ENCODE measurements around the gene MEGF10.

MEGF10 gene

DNA sequence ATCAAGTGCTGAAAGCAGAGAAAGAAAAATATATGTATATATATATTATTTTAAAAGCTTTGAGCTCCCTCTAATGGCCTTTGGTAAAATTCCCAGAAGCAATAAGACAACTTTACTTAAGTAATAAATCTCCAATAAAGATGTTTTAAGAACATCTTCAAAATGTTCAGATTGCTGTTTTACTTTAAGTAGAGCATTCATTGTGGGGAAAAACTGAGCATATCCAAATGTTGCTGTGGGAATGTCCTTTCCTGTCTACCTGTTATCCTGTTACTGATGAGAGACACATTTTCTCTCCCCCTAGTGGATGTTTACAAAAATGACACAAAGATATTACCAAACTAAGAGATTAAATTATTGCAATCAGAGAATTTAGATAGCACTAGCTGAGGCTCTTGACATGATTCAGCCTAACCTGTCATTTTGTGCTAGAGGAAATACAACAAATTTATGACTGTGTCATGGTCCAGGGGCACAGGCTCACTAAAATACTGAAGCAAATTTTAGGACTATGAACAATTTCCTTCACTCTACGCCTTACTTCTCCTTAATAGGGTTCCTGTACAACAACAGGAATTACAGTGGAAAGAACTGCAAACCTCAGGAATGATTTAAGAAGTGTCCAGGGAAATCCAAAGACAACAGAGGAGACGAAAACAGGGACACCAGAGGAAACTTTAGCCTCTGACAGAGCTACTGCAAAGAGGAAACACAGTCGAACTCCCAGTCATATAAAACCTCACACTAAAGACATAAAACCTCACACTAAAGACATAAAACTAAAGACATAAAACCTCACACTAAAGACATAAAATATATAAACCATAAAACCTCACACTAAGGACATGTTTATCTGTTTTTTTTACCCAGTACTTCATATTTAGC lies 202.5 kb downstream of the MEGF10 start:
- Histone ChIP-seq H3K9me3 (ENCODE audit: insufficient read depth, low read depth, low read length) (peaks cover 8% of the 10 kb centered on the region; the same call in 1 of the 2 replicates), H3K27me3 (ENCODE audit: insufficient read depth, low read length) (no peaks in the 10 kb centered on the region; the same call in 1 of the 2 replicates), H3K36me3 (ENCODE audit: insufficient read depth, low read length) (no peaks in the 10 kb centered on the region), H3K4me1 (ENCODE audit: insufficient read depth, low read length) (no peaks in the 10 kb centered on the region), H3K4me3 (ENCODE audit: low read length) (no peak overlapping the region), H3K9ac (ENCODE audit: low read depth, low read length) (no peak overlapping the region), H3K27ac (ENCODE audit: low read depth, low read length) (no peak overlapping the region)
- WGBS = 81% methylated on average over 3 of the region's 3 CpGs

DNA sequence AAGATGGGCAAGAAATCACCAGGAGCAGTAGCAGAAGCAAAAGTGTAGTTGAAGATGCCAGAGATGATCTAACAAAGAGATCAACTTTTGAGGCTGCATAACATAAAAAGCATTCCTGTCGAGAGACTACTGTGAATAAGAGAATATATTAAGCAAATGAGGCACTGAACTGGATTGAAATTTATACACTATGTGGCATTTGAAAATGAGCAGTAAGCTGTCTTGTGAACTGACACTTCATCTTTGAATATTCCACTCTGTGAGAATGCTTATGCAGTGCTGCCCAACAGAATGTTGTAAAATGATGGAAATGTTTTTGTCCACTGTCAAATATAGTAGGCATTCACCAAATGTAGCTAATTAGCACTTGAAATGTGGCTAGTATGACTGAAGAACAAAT lies 208.0 kb downstream of the MEGF10 start:
- Histone ChIP-seq H3K27ac (ENCODE audit: low read depth, low read length) (no peak overlapping the region), H3K4me3 (ENCODE audit: low read length) (no peak overlapping the region), H3K27me3 (ENCODE audit: insufficient read depth, low read length) (no peaks in the 10 kb centered on the region; the same call in 1 of the 2 replicates), H3K9ac (ENCODE audit: low read depth, low read length) (no peak overlapping the region), H3K9me3 (ENCODE audit: insufficient read depth, low read depth, low read length) (no peaks in the 10 kb centered on the region), H3K36me3 (ENCODE audit: insufficient read depth, low read length) (no peaks in the 10 kb centered on the region), H3K4me1 (ENCODE audit: insufficient read depth, low read length) (no peaks in the 10 kb centered on the region)
- WGBS = 90% methylated on average over 1 of the region's 1 CpG

DNA sequence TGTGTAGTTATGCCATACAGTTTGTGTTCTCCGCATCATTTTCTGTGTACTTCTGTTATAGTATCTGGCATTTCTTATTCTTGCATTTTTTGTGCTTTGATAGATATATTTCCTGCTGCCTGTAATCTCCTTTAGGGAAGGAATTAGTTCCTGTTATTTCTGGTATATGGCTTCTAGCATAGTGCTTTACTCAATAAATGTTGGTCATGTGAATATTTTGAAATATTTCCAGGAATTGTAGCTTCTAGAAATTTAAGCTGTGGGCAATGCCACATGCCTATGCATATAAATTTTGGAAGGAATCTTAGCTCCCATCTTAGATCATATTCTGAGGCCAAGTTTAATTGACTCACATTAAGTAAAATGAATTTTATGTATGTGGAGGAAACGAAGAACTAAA lies 215.3 kb downstream of the MEGF10 start:
- Histone ChIP-seq H3K36me3 (ENCODE audit: insufficient read depth, low read length) (no peaks in the 10 kb centered on the region), H3K9ac (ENCODE audit: low read depth, low read length) (no peak overlapping the region), H3K27me3 (ENCODE audit: insufficient read depth, low read length) (no peaks in the 10 kb centered on the region), H3K9me3 (ENCODE audit: insufficient read depth, low read depth, low read length) (no peaks in the 10 kb centered on the region), H3K4me3 (ENCODE audit: low read length) (no peak overlapping the region), H3K4me1 (ENCODE audit: insufficient read depth, low read length) (no peaks in the 10 kb centered on the region), H3K27ac (ENCODE audit: low read depth, low read length) (no peak overlapping the region)
- WGBS = 94% methylated on average over 2 of the region's 2 CpGs

DNA sequence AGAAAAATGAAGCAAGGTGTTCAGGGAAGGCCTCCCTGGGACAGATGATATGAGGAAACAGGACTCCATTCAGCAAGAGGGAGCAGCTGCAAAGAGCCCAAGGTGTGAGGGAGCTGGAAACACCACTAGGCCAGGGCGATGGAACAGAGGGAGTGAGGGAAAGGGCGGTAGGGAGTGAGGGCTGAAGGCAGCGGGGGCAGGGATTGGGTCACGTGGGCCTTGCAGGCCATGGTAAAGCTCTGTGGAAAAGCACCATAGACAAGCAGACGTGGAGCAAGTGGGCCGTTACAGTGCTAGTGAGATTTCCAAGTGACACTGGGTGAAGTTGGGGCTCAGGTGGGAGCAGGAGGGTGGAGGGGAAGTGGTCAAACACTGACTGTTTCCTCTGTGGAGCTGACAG lies 216.0 kb downstream of the MEGF10 start:
- no peak overlapping the region for H3K4me3 ChIP-seq (ENCODE audit: low read length)
- H3K4me1 ChIP-seq (ENCODE audit: insufficient read depth, low read length) = no peaks in the 10 kb centered on the region
- no peaks in the 10 kb centered on the region for H3K36me3 ChIP-seq (ENCODE audit: insufficient read depth, low read length)
- no peaks in the 10 kb centered on the region for H3K9me3 ChIP-seq (ENCODE audit: insufficient read depth, low read depth, low read length)
- no peak overlapping the region for H3K9ac ChIP-seq (ENCODE audit: low read depth, low read length)
- H3K27ac ChIP-seq (ENCODE audit: low read depth, low read length) = no peak overlapping the region
- no peaks in the 10 kb centered on the region for H3K27me3 ChIP-seq (ENCODE audit: insufficient read depth, low read length)
- 76% methylated on average over 6 of the region's 6 CpGs for WGBS

DNA sequence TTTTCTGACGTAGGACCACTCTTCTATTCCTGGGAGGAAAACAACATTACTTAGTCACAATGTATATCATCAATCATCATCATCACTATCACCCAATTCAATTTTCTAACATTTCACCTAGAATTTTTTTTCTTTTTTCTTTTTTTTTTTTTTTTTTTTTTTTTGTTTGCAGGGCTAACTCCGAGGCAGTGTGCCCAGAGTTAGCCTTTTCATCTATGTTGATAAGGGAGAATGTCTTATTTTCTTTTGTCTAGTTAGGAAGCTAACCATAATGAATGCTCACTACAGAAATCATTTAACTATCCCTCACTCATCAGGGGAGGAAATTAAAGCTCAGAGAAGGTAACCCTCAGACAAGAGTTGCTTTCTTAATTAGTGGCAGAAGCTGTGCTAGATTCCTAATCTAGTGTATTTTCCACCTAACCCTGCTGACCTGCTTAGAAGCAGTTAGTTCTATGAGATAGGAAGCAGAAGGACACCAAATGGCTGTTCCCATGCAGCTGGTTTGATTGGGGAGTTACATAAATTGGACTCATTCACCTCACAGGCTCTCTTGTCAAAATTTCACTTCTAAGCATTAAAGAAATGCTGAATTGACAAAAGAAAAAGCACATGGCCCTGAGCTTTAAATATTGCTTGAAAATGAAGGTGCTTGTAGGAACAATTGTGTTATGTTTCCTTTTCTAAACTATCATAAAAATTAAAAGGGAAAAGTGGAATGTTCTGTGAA lies 218.2 kb downstream of the MEGF10 start:
- no peaks in the 10 kb centered on the region for H3K36me3 ChIP-seq (ENCODE audit: insufficient read depth, low read length)
- no peak overlapping the region for H3K27ac ChIP-seq (ENCODE audit: low read depth, low read length)
- no peaks in the 10 kb centered on the region for H3K9me3 ChIP-seq (ENCODE audit: insufficient read depth, low read depth, low read length)
- 95% methylated on average over 1 of the region's 2 CpGs for WGBS
- H3K4me3 ChIP-seq (ENCODE audit: low read length) = no peak overlapping the region
- H3K27me3 ChIP-seq (ENCODE audit: insufficient read depth, low read length) = no peaks in the 10 kb centered on the region
- no peaks in the 10 kb centered on the region for H3K4me1 ChIP-seq (ENCODE audit: insufficient read depth, low read length)
- no peak overlapping the region for H3K9ac ChIP-seq (ENCODE audit: low read depth, low read length)
